IMR-90 (cell line): ENCODE data around the gene LTBP1. TPM values are rescaled to one million over a fixed set of nuclear protein-coding genes. Genes with fewer than 3 reads are reported as not detected.
"Not testable (repeated sequence)": the region's sequence is repeated elsewhere in the genome, so short reads cannot be mapped to it uniquely, and the experiment has no call there.

Source experiments
- ATAC-seq: fragments of 200-7000 bp; cut with Tn5 transposase; 2 replicates; pipeline ENCODE4 v1.9.1; 2020; ENCODE audit warnings: low read depth, mild to moderate bottlenecking, moderate library complexity
- BruUV-seq: library from RNA; stranded (reverse); fragments of 400-500 nt; replicated peaks from 2 replicates; lab custom pipeline; 2021; lab: Mats Ljungman, UMichigan
- CTCF ChIA-PET: fragments of 300-600 bp; formaldehyde crosslinking; extraction: SDS; loops from one replicate; lab custom pipeline; 2021; ENCODE audit warnings: antibody characterized with exemption; lab: Yijun Ruan, JAX
- POLR2A ChIA-PET: fragments of 300-600 bp; sonication (Branson Sonifier 250); formaldehyde crosslinking; loops from one replicate; lab custom pipeline; 2022; ENCODE audit warnings: antibody characterized with exemption; ENCODE audit not compliant: unreplicated experiment; lab: Charles Lee
- DNase-seq: peaks from one replicate; pipeline ENCODE4 v3.0.0; 2013
- H2AFZ ChIP-seq: replicated peaks from 2 replicates; pipeline ENCODE3; 2013; ENCODE audit warnings: low read length, mild to moderate bottlenecking; ENCODE audit not compliant: poor library complexity
- H2AK5ac ChIP-seq: 2 replicates; pipeline ENCODE4 v1.6.1; 2013; ENCODE audit warnings: low read depth, low read length, inconsistent platforms
- H2AK9ac ChIP-seq: replicated peaks from 2 replicates; pipeline ENCODE3; 2013; ENCODE audit warnings: mild to moderate bottlenecking, low read depth, low read length, moderate library complexity; ENCODE audit not compliant: poor library complexity
- H2BK120ac ChIP-seq: 2 replicates; pipeline ENCODE4 v1.6.1; 2013; ENCODE audit warnings: low read depth, low read length, inconsistent platforms
- H2BK15ac ChIP-seq: 3 replicates; pipeline ENCODE4 v1.6.1; 2013; ENCODE audit warnings: low read depth, low read length, inconsistent platforms
- H2BK20ac ChIP-seq: 2 replicates; pipeline ENCODE4 v1.6.1; 2013; ENCODE audit warnings: low read depth, mild to moderate bottlenecking, inconsistent platforms, low read length, moderate library complexity
- H2BK5ac ChIP-seq: 2 replicates; pipeline ENCODE4 v1.6.1; 2013; ENCODE audit warnings: mild to moderate bottlenecking, low read depth, low read length, inconsistent platforms; ENCODE audit not compliant: poor library complexity, severe bottlenecking
- H3K14ac ChIP-seq: replicated peaks from 2 replicates; pipeline ENCODE4 v1.6.1; 2013; ENCODE audit warnings: low read depth, low read length, inconsistent platforms
- H3K18ac ChIP-seq: 2 replicates; pipeline ENCODE4 v1.6.1; 2013; ENCODE audit warnings: low read depth, low read length, control low read depth
- H3K23ac ChIP-seq: 2 replicates; pipeline ENCODE4 v1.6.1; 2013; ENCODE audit warnings: low read depth, low read length, inconsistent platforms
- H3K27ac ChIP-seq: 2 replicates; pipeline ENCODE4 v1.5.1; 2013; ENCODE audit warnings: mild to moderate bottlenecking, control low read depth, low read length; ENCODE audit not compliant: insufficient read depth
- H3K27me3 ChIP-seq: 2 replicates; pipeline ENCODE4 v1.6.1; 2013; ENCODE audit warnings: low read length; ENCODE audit not compliant: control insufficient read depth, insufficient read depth
- H3K36me3 ChIP-seq: 2 replicates; pipeline ENCODE4 v1.6.1; 2013; ENCODE audit warnings: low read length, mixed read lengths; ENCODE audit not compliant: control insufficient read depth, insufficient read depth
- H3K4ac ChIP-seq: 2 replicates; pipeline ENCODE4 v1.6.1; 2013; ENCODE audit warnings: low read depth, low read length, inconsistent platforms
- H3K4me1 ChIP-seq: 2 replicates; pipeline ENCODE4 v1.6.1; 2013; ENCODE audit warnings: low read length, mixed read lengths; ENCODE audit not compliant: control insufficient read depth, insufficient read depth
- H3K4me2 ChIP-seq: 2 replicates; pipeline ENCODE4 v1.6.1; 2013; ENCODE audit warnings: low read depth, mild to moderate bottlenecking, control low read depth, low read length, moderate library complexity
- H3K4me3 ChIP-seq: 2 replicates; pipeline ENCODE4 v1.5.1; 2013; ENCODE audit warnings: low read depth, mild to moderate bottlenecking, control low read depth, low read length, moderate library complexity; ENCODE audit not compliant: insufficient read depth
- H3K56ac ChIP-seq: 2 replicates; pipeline ENCODE4 v1.6.1; 2013; ENCODE audit warnings: low read length, inconsistent platforms; ENCODE audit not compliant: insufficient read depth; ENCODE audit errors: extremely low read depth
- H3K79me1 ChIP-seq, 2 experiments: 2 replicates each; pipeline ENCODE4 v1.6.1; 2013; ENCODE audit warnings: low read length in 2 of 2, inconsistent platforms in 1 of 2, low read depth in 1 of 2
- H3K9ac ChIP-seq: 2 replicates; pipeline ENCODE4 v1.6.1; 2013; ENCODE audit warnings: low read depth, low read length, control low read depth
- H3K9me1 ChIP-seq: 2 replicates; pipeline ENCODE4 v1.6.1; 2013; ENCODE audit warnings: low read length, inconsistent platforms; ENCODE audit not compliant: insufficient read depth
- H3K9me3 ChIP-seq: 2 replicates; pipeline ENCODE4 v1.6.1; 2013; ENCODE audit warnings: low read length; ENCODE audit not compliant: control insufficient read depth, insufficient read depth
- H4K20me1 ChIP-seq: 2 replicates; pipeline ENCODE4 v1.6.1; 2013; ENCODE audit warnings: low read length, inconsistent platforms; ENCODE audit not compliant: insufficient read depth
- H4K5ac ChIP-seq: 2 replicates; pipeline ENCODE4 v1.6.1; 2013; ENCODE audit warnings: mild to moderate bottlenecking, low read depth, low read length, control low read depth
- H4K8ac ChIP-seq, 2 experiments: 2 replicates each; pipeline ENCODE4 v1.6.1; 2013; ENCODE audit warnings: low read depth in 2 of 2, low read length in 2 of 2, control low read depth in 1 of 2, inconsistent platforms in 1 of 2
- H4K91ac ChIP-seq: 2 replicates; pipeline ENCODE4 v1.6.1; 2013; ENCODE audit warnings: low read depth, low read length, inconsistent platforms; ENCODE audit not compliant: insufficient read depth
- POLR2A ChIP-seq: IDR thresholded peaks from 2 replicates; pipeline ENCODE4 v1.6.1; 2012; ENCODE audit warnings: mild to moderate bottlenecking, low read depth, low read length
- WGBS, 2 experiments: methylation state at CpG; one replicate each; pipeline versions ENCODE4 v1.1.5 to v1.1.7; 2013; ENCODE audit warnings: missing lambda C conversion rate in 2 of 2; ENCODE audit not compliant: insufficient read length in 1 of 2; ENCODE audit errors: extremely low coverage in 2 of 2; 5-methylcytosine and 5-hydroxymethylcytosine counted together
- dilution Hi-C: fragments of 300-500 bp; cut with HindIII; formaldehyde crosslinking; loops from one replicate; pipeline ENCODE4 v1.14.3; 2018; ENCODE audit warnings: low sequenced_read_pairs; ENCODE audit not compliant: unreplicated experiment
- in situ Hi-C: fragments of 300-500 bp; cut with MboI; formaldehyde crosslinking; loops from 3 replicates; pipeline ENCODE4 v1.14.3; 2019; ENCODE audit warnings: low sequenced_read_pairs, inconsistent platforms, mixed read lengths
- intact Hi-C: fragments of 100-400 bp; cut with micrococcal nuclease; formaldehyde crosslinking; loops from 2 replicates; pipeline ENCODE4 v1.10.0; 2022
- polyA plus RNA-seq, 3 experiments: library from polyadenylated mRNA; depleted of rRNA; stranded (reverse); fragments of >200 nt; gene quantifications; 2 replicates each; pipeline ENCODE4 v1.2.3, GENCODE V29; 2012; ENCODE audit warnings: low replicate concordance in 1 of 3
- total RNA-seq: library from RNA; depleted of rRNA; stranded (reverse); fragments of >200 nt; gene quantifications from 2 replicates; pipeline ENCODE4 v1.2.3, GENCODE V29; 2012

The LTBP1 gene
- total and polyA plus RNA-seq, 2 of the 4 experiments (the other 2 are of a cell fraction): 235 to 326 TPM

DNA sequence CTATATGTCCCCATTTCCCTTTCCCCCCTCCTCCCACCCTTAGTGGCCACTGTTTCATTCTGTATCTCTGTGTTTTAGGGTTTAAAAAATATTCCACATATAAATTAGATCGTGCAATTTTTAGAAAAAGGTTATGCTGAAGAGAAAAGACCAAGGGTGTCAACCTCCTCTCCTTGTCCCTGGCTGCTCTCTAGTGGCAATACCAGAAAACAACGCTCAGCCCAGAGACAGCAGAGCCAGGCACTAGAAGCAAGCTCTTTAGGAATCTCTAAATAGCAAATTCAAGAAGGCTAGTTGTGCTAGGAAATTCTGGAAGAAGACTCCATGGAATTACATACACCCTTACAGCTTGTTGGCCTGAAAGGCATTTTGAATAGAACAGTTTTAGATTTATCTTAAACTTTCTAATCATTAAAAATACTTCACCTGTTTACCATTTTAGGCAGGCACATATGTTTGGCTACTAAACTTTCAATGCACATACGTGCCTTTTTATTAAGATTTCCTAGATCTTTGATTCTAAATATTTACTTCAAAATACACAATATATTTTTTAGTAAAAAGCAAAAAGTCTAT lies 494.6 kb downstream of the LTBP1 start (continued):
- no peak for TF ChIP-seq POLR2A

GRCh38 chr2:33442052-33442451 lies 495.3 kb downstream of the LTBP1 start:
- H3K23ac ChIP-seq, H4K20me1 ChIP-seq, ATAC-seq, H3K4me1 ChIP-seq, POLR2A ChIA-PET, H3K4me2 ChIP-seq, H3K56ac ChIP-seq, H4K5ac ChIP-seq, H3K4ac ChIP-seq, H3K4me3 ChIP-seq, H4K8ac ChIP-seq, DNase-seq, H3K9me1 ChIP-seq, H3K9me3 ChIP-seq, H2BK15ac ChIP-seq, BruUV-seq, H3K18ac ChIP-seq, in situ Hi-C loops, H3K79me1 ChIP-seq, H2AK9ac ChIP-seq, dilution Hi-C loops, H2AFZ ChIP-seq, H3K27me3 ChIP-seq, H3K36me3 ChIP-seq, H4K91ac ChIP-seq, H2BK20ac ChIP-seq, H3K14ac ChIP-seq, H2BK5ac ChIP-seq, H2BK120ac ChIP-seq, H2AK5ac ChIP-seq, H3K27ac ChIP-seq, H3K9ac ChIP-seq: not testable (repeated sequence)
- no CpG with 5 or more reads among the region's 9 CpGs for WGBS, 2 experiments
- CTCF ChIA-PET: interaction anchor here (0.7 to 1.6 kb wide), 4 partner anchors 10 to 144 kb away, joined by 3 to 16 read pairs (median 6); no protein-coding TSS in a partner anchor
- intact Hi-C loops: loop anchor here (2.0 to 5.0 kb wide), 3 partner anchors 150 to 495 kb away; partner anchors contain the start of gene LTBP1
